Activated CD8-positive, alpha-beta memory T cell treated with anti-CD3 and anti-CD28 coated beads, Interleukin-2, amount 50 U/mL, for 24 hours (primary cell): ENCODE data around the gene PAPOLG.
"Not testable (repeated sequence)": the region's sequence is repeated elsewhere in the genome, so short reads cannot be mapped to it uniquely, and the experiment has no call there.

Experiments
- DNase-seq: peaks from one replicate; pipeline ENCODE4 v3.0.0-alpha.2; 2020; ENCODE audit errors: extremely low read depth

Gene PAPOLG

GRCh38 chr2:60822987-60823386, 66.9 kb downstream of the PAPOLG start:
- DNase-seq, result no peak

- no peak for DNase-seq
Observed at GRCh38 chr2:60823694-60824305, 67.7 kb downstream of the PAPOLG start.

DNA sequence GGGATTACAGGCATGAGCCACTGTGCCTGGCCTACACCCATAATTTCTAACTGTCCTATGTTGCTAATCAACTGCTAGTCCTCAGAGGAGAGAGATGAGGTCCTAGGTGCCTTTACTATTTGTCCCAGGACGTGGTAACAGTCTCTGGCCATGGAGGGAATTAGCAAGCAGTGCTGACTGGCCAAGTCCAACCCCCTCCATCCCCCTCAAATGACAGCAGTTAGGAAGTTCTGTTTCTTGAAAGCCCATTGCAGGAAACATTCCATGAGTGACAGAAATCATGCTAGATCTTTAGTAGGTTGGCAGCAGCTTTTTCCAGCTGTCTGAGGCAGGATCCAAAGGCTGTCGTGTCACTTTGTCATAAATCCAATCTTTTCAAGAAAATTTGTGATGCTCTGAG, 69.6 kb downstream of the PAPOLG start:
- no peak for DNase-seq

GRCh38 chr2:60826111-60826510, 70.0 kb downstream of the PAPOLG start:
- no peak for DNase-seq

DNA sequence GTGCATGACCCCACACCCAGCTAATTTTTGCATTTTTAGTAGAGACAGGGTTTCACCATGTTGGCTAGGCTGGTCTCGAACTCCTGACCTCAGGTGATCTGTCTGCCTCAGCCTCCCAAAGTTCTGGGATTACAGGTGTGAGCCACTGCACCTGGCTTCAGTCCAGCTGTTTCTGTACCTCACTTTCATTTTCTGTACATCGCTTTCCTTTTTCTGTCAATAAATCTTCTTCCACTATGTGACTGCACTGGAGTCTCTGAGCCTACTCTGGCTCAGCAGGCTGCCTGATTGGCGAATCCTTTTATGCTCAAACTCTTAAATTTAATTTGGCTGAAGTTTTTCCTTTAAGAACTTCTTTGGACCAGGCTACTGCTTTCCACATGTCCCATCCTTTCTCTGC, 70.8 kb downstream of the PAPOLG start:
- DNase-seq, result not testable (repeated sequence)

GRCh38 chr2:60827369-60827768, 71.3 kb downstream of the PAPOLG start:
- no peak for DNase-seq

DNA sequence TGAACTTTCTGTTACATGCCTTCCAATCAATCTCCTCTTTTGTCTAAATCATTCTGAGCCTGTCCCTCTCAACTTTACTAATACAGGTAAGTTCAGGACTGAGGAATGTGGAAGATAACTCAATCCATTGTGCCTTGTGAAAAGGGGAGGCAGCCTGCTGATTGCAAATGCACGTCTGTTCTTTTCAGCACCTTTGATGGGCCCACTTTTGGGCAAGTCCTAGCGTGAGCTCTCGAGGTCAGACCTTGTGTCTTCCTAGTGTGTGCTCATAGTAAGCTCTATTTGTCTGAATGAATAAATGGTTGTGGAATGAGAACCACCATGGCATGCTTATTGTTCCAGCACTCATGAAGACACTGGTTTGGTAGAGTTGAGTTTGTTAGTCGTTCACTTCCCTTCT, 74.9 kb downstream of the PAPOLG start:
- DNase-seq, result no peak

- no peak for DNase-seq
Observed at GRCh38 chr2:60831921-60832320, 75.9 kb downstream of the PAPOLG start.

DNA sequence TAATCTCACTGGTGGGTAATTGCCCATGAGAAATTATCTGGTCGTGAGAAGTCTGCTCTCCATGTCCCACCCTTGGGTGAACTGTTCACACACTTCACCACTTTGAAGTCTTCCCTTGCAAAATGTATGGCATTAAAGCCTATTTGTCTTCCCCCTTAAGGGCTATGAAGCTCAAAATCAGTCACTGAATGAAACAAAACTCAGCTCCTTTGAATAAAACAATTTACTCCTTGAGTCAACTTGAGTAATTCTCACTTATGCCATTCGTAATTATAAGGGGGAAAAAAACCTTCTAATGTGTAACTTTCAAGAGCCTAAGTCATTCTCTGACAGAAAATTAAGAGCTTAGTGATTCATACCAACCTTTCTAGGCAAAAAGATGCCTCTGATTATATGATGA, 76.6 kb downstream of the PAPOLG start:
- DNase-seq, result no peak

DNA sequence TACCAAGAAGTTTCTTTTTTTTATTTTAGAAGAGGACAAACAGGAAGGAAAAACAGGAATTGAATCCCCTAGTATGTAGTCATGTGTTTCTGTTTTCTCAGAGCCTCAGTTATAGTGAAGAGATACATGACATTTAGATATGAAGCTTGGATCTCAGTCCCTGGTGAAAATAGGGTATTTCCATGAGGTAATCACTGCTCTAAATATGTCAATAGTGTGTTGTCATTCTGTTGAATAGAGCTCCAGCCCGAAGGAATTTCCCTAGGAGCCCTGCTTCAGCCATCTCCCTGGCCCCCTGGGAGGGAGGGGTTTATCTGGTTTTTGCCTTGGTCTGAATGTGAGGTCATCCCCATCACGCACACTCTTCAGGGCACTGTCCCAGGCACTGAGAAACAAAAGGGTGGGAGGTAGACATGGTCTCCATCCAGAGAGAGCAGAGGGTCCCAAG, 78.2 kb downstream of the PAPOLG start:
- DNase-seq, result no peak

DNA sequence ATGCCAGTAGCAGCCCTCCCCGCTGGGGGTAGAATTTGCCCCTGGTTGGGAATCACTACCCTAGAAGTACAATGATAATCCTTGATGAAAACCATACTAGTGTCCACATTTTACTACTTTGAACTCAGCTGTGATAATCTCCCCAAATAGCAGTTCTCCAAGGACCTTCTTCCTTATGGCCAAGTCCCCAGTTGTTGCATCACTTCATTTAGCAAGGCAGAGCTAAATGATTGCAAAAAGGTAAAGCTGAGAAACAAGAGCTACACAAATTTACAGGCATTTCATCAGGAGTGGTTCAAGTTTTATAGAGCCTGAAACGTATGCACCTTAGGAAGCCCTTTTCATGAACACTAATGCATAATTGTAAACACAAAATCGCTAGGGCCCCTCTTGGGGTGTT, 80.4 kb downstream of the PAPOLG start:
- DNase-seq, result no peak

DNA sequence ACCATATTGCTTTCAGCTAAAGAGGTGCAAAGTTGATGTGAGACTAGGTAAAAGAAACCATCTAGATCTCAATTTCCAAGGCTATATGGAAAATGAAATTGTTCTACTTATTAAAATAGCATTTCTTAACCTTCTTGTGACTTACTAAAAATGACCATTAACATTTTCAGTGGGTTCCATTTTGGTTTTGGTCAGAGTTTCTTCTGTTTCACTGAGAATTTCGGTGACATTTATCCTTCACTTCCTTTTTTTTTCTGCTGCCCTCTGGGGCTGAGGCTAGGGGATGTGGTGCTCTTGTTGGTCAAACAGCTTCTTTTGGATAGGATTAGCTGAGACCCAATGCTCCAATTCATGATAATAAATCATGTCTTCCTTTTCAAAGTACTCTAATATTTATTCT, 81.1 kb downstream of the PAPOLG start:
- DNase-seq, result no peak

- DNase-seq, result no peak
Observed at GRCh38 chr2:60838481-60838880, 82.4 kb downstream of the PAPOLG start.

GRCh38 chr2:60839126-60839813, 83.2 kb downstream of the PAPOLG start:
- no peak for DNase-seq

- DNase-seq, result no peak
Observed at GRCh38 chr2:60840880-60841279, 84.8 kb downstream of the PAPOLG start.

- no peak for DNase-seq
Observed at GRCh38 chr2:60843006-60843405, 86.9 kb downstream of the PAPOLG start.

GRCh38 chr2:60844105-60844504, 88.0 kb downstream of the PAPOLG start:
- DNase-seq, result no peak

- DNase-seq, result no peak
Observed at GRCh38 chr2:60847854-60848253, 91.8 kb downstream of the PAPOLG start.
